HG03135 (cell line): ENCODE data around the gene B4GALT4.
"Not testable (repeated sequence)": the region's sequence is repeated elsewhere in the genome, so short reads cannot be mapped to it uniquely, and the experiment has no call there.

Source experiments
- ATAC-seq: cut with Tn5 transposase; IDR thresholded peaks from one replicate; pipeline ENCODE4 v1.9.1; 2021; ENCODE audit warnings: mild to moderate bottlenecking, moderate library complexity; ENCODE audit not compliant: unreplicated experiment

The B4GALT4 gene

GRCh38 chr3:119205685-119206084 lies 35.0 kb downstream of the B4GALT4 start:
- no peak for ATAC-seq

- no peak for ATAC-seq
Measured at GRCh38 chr3:119205209-119205608, 35.5 kb downstream of the B4GALT4 start.

GRCh38 chr3:119195911-119196310 lies 44.8 kb downstream of the B4GALT4 start:
- no peak for ATAC-seq

GRCh38 chr3:119195151-119195476 lies 45.6 kb downstream of the B4GALT4 start:
- ATAC-seq, result no peak

GRCh38 chr3:119194237-119195150 lies 46.2 kb downstream of the B4GALT4 start:
- ATAC-seq, result no peak

- no peak for ATAC-seq
Measured at GRCh38 chr3:119191800-119192199, 48.9 kb downstream of the B4GALT4 start.

- ATAC-seq, result no peak
Measured at GRCh38 chr3:119187266-119187665, 53.4 kb downstream of the B4GALT4 start.

- ATAC-seq, result no peak
Measured at GRCh38 chr3:119184796-119185570, 55.7 kb downstream of the B4GALT4 start.

GRCh38 chr3:119184111-119184510 lies 56.6 kb downstream of the B4GALT4 start:
- ATAC-seq, result no peak

- ATAC-seq, result no peak
Measured at GRCh38 chr3:119181765-119182164, 58.9 kb downstream of the B4GALT4 start.

- ATAC-seq, result no peak
Measured at GRCh38 chr3:119177321-119177720, 63.4 kb downstream of the B4GALT4 start.

- no peak for ATAC-seq
Measured at GRCh38 chr3:119176778-119177177, 63.9 kb downstream of the B4GALT4 start.

- no peak for ATAC-seq
Measured at GRCh38 chr3:119175872-119176756, 64.6 kb downstream of the B4GALT4 start.

GRCh38 chr3:119173325-119173724 lies 67.4 kb downstream of the B4GALT4 start, which contains the start of gene UPK1B:
Gene UPK1B (plus strand): TSS chr3:119173598. CDS start chr3:119186742, 13,144 bp downstream.
- no peak for ATAC-seq

GRCh38 chr3:119170821-119171220 lies 69.9 kb downstream of the B4GALT4 start:
- ATAC-seq, result no peak

GRCh38 chr3:119164745-119165144 lies 75.9 kb downstream of the B4GALT4 start:
- ATAC-seq, result not testable (repeated sequence)
